HepG2 (cell line): ENCODE measurements around the gene COBLL1. TPM values are rescaled to one million over a fixed set of nuclear protein-coding genes. Genes with fewer than 3 reads are reported as not detected.
A peak's percentile ranks its signal among the peaks of the same experiment; 100 is the strongest.

Source experiments
- MED8 ChIP-seq: sonication (generic); formaldehyde crosslinking; IDR thresholded peaks from 2 replicates; pipeline ENCODE4 v1.8.1; 2023; ENCODE audit warnings: mild to moderate bottlenecking, missing genetic modification reagents; ENCODE audit not compliant: insufficient replicate concordance
- MIER3 ChIP-seq: IDR thresholded peaks from 2 replicates; pipeline ENCODE4 v1.6.1; 2016; ENCODE audit warnings: missing compliant biosample characterization, borderline replicate concordance
- NFIB ChIP-seq: sonication (generic); formaldehyde crosslinking; IDR thresholded peaks from 2 replicates; pipeline ENCODE4 v1.9.0; 2021; ENCODE audit warnings: missing genetic modification reagents, mild to moderate bottlenecking, borderline replicate concordance
- NFYC ChIP-seq: IDR thresholded peaks from 2 replicates; pipeline ENCODE4 v1.6.1; 2016; ENCODE audit warnings: missing genetic modification reagents, missing compliant biosample characterization
- NR2C2 ChIP-seq: sonication (generic); formaldehyde crosslinking; IDR thresholded peaks from 2 replicates; pipeline ENCODE4 v1.4.0; 2020; ENCODE audit warnings: missing genetic modification reagents, mild to moderate bottlenecking, moderate library complexity, borderline replicate concordance
- NR3C1 ChIP-seq: sonication (generic); formaldehyde crosslinking; IDR thresholded peaks from 2 replicates; pipeline ENCODE4 v1.4.0; 2020; ENCODE audit warnings: missing genetic modification reagents
- PHF8 ChIP-seq: sonication (generic); formaldehyde crosslinking; IDR thresholded peaks from 2 replicates; pipeline ENCODE4 v1.5.0; 2020; ENCODE audit warnings: missing genetic modification reagents
- SCMH1 ChIP-seq: sonication (generic); formaldehyde crosslinking; IDR thresholded peaks from 2 replicates; pipeline ENCODE4 v1.9.0; 2021; ENCODE audit warnings: missing genetic modification reagents, mild to moderate bottlenecking, borderline replicate concordance
- TCF12 ChIP-seq, 2 experiments: fragments of 450-650 bp in 1 of 2; sonication (generic) in 1 of 2; formaldehyde crosslinking in 1 of 2; IDR thresholded peaks; 2 replicates each; pipeline versions ENCODE4 v1.6.1 to v1.8.0; 2017 to 2022; ENCODE audit warnings: antibody characterized with exemption in 1 of 2, mild to moderate bottlenecking in 1 of 2, missing genetic modification reagents in 1 of 2, moderate library complexity in 1 of 2
- ZNF18 ChIP-seq: sonication (generic); formaldehyde crosslinking; IDR thresholded peaks from 2 replicates; pipeline ENCODE4 v1.8.0; 2022; ENCODE audit warnings: mild to moderate bottlenecking, missing genetic modification reagents; ENCODE audit not compliant: insufficient replicate concordance
- ZNF569 ChIP-seq: sonication (generic); formaldehyde crosslinking; IDR thresholded peaks from 2 replicates; pipeline ENCODE4 v1.5.0; 2020; ENCODE audit warnings: mild to moderate bottlenecking, missing genetic modification reagents, moderate library complexity, borderline replicate concordance
- ZNF747 ChIP-seq: sonication (generic); formaldehyde crosslinking; IDR thresholded peaks from 2 replicates; pipeline ENCODE4 v1.8.1; 2023; ENCODE audit warnings: missing genetic modification reagents, mild to moderate bottlenecking, borderline replicate concordance
- ZNF850 ChIP-seq: sonication (generic); formaldehyde crosslinking; conservative IDR thresholded peaks from 2 replicates; pipeline ENCODE4 v1.9.0; 2021; ENCODE audit warnings: mild to moderate bottlenecking, missing genetic modification reagents
- ZNF878 ChIP-seq: sonication (generic); formaldehyde crosslinking; IDR thresholded peaks from 2 replicates; pipeline ENCODE4 v1.8.1; 2023; ENCODE audit warnings: mild to moderate bottlenecking, missing genetic modification reagents, moderate library complexity
- ZSCAN9 ChIP-seq: IDR thresholded peaks from 2 replicates; pipeline ENCODE4 v1.6.1; 2016; ENCODE audit warnings: borderline replicate concordance
- polyA plus RNA-seq, 8 experiments: library from polyadenylated mRNA; depleted of rRNA in 3 of 8; stranded (reverse) in 7 of 8; unstranded in 1 of 8; fragments of >200 nt; fragmentation: Illumina TruSeq in 4 of 8; extraction: Trizol in 4 of 8; gene quantifications; 2 replicates each; pipeline versions ENCODE4 v1.2.1 to v1.2.3, GENCODE V29; 2011 to 2016; ENCODE audit warnings: low read depth in 4 of 8, missing spikeins in 1 of 8, mixed read lengths in 1 of 8; ENCODE audit not compliant: insufficient read depth in 1 of 8
- total RNA-seq, 5 experiments: library from RNA; depleted of rRNA; stranded (reverse); fragments of >200 nt; fragmentation: Illumina TruSeq; extraction: Trizol; gene quantifications; 2 replicates each; pipeline ENCODE4 v1.2.3, GENCODE V29; 2016; ENCODE audit warnings: low read depth in 1 of 5
- TF ChIP-seq, protein P1 (sequence below): sonication (generic); formaldehyde crosslinking; IDR thresholded peaks from 2 replicates; pipeline ENCODE4 v1.5.0; 2020; ENCODE audit warnings: missing genetic modification reagents
- TF ChIP-seq, protein P2 (sequence below): sonication (generic); formaldehyde crosslinking; IDR thresholded peaks from 2 replicates; pipeline ENCODE4 v1.4.0; 2020; ENCODE audit warnings: mild to moderate bottlenecking, missing genetic modification reagents

Gene COBLL1
- total and polyA plus RNA-seq, 2 of the 13 experiments (the other 11 are each of a cell fraction or from before 2014, with no cell fraction given): 32.6 to 86.8 TPM

DNA sequence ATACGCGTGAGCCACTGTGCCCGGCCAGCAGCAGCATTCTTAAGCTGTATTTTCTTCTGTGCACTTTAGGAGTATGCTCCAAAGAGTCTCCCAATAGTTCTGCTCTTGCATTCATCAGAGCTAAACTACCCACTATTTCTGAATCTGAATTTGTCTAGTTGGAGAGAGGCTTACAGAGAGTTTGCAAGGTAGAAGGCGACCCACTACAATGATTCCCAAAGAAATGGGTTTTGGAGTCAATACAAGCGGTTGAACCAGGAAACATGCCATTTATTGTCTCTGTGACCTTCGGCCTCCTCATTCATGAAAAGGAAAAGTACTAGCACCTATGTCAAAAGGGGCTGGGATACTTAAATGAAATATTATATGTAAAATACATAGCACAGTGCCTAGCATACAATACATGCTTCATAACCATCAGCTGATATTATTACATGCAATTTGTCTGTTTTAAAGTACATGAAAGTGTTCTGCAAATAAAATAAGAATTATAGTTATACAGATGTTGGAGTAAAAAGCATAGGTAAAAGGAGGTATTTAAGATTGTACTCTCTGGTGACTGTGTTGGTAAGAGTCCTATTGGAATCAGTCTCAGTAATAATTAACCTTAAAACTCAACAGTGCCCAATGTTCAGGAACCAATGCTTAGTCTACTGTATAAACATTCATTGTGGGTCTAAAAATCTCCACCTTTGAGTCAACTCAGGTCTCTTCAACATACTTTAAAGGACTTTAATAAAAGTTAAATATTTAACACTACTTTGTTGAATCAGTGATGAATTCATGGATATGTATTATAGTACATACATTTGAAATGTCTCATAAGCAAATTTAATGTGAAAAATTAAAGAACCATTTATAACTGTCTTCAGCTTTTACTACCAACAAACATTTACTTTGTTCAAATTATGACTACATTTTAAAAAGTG is 130.5 kb downstream of the COBLL1 start (continued):
- TF ChIP-seq MED8: no peak
- TF ChIP-seq ZSCAN9 (CRISPR knock-in tag): peak; percentile 66
- TF ChIP-seq ZNF747 (CRISPR knock-in tag): no peak
- peak; percentile 69; the same call in 1 of the 2 replicates for TF ChIP-seq MIER3 (CRISPR knock-in tag)
- TF ChIP-seq ZNF18 (CRISPR knock-in tag): peak; percentile 77
- TF ChIP-seq NR3C1 (CRISPR knock-in tag): no peak
- TF ChIP-seq TCF12 (IDR thresholded peaks at IDR 0.05): no peak
- TF ChIP-seq TCF12 (CRISPR knock-in tag; IDR thresholded peaks at IDR 0.05): peak; percentile 56; the same call in 1 of the 2 replicates
- 0 out of 2 replicates have a peak, but pooled peaks have one; percentile 51 for TF ChIP-seq ZNF878 (CRISPR knock-in tag)
- peak; percentile 23; the same call in 1 of the 2 replicates for TF ChIP-seq NFYC (CRISPR knock-in tag)
- no peak for TF ChIP-seq ZNF850 (CRISPR knock-in tag)
- TF ChIP-seq ZNF569 (CRISPR knock-in tag): no peak
- no peak for TF ChIP-seq SCMH1
- TF ChIP-seq, protein P1, sequence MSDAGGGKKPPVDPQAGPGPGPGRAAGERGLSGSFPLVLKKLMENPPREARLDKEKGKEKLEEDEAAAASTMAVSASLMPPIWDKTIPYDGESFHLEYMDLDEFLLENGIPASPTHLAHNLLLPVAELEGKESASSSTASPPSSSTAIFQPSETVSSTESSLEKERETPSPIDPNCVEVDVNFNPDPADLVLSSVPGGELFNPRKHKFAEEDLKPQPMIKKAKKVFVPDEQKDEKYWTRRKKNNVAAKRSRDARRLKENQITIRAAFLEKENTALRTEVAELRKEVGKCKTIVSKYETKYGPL (CRISPR knock-in tag): no peak
- TF ChIP-seq NFIB: no peak
- TF ChIP-seq NR2C2 (CRISPR knock-in tag): peak; percentile 73
- TF ChIP-seq, protein P2, sequence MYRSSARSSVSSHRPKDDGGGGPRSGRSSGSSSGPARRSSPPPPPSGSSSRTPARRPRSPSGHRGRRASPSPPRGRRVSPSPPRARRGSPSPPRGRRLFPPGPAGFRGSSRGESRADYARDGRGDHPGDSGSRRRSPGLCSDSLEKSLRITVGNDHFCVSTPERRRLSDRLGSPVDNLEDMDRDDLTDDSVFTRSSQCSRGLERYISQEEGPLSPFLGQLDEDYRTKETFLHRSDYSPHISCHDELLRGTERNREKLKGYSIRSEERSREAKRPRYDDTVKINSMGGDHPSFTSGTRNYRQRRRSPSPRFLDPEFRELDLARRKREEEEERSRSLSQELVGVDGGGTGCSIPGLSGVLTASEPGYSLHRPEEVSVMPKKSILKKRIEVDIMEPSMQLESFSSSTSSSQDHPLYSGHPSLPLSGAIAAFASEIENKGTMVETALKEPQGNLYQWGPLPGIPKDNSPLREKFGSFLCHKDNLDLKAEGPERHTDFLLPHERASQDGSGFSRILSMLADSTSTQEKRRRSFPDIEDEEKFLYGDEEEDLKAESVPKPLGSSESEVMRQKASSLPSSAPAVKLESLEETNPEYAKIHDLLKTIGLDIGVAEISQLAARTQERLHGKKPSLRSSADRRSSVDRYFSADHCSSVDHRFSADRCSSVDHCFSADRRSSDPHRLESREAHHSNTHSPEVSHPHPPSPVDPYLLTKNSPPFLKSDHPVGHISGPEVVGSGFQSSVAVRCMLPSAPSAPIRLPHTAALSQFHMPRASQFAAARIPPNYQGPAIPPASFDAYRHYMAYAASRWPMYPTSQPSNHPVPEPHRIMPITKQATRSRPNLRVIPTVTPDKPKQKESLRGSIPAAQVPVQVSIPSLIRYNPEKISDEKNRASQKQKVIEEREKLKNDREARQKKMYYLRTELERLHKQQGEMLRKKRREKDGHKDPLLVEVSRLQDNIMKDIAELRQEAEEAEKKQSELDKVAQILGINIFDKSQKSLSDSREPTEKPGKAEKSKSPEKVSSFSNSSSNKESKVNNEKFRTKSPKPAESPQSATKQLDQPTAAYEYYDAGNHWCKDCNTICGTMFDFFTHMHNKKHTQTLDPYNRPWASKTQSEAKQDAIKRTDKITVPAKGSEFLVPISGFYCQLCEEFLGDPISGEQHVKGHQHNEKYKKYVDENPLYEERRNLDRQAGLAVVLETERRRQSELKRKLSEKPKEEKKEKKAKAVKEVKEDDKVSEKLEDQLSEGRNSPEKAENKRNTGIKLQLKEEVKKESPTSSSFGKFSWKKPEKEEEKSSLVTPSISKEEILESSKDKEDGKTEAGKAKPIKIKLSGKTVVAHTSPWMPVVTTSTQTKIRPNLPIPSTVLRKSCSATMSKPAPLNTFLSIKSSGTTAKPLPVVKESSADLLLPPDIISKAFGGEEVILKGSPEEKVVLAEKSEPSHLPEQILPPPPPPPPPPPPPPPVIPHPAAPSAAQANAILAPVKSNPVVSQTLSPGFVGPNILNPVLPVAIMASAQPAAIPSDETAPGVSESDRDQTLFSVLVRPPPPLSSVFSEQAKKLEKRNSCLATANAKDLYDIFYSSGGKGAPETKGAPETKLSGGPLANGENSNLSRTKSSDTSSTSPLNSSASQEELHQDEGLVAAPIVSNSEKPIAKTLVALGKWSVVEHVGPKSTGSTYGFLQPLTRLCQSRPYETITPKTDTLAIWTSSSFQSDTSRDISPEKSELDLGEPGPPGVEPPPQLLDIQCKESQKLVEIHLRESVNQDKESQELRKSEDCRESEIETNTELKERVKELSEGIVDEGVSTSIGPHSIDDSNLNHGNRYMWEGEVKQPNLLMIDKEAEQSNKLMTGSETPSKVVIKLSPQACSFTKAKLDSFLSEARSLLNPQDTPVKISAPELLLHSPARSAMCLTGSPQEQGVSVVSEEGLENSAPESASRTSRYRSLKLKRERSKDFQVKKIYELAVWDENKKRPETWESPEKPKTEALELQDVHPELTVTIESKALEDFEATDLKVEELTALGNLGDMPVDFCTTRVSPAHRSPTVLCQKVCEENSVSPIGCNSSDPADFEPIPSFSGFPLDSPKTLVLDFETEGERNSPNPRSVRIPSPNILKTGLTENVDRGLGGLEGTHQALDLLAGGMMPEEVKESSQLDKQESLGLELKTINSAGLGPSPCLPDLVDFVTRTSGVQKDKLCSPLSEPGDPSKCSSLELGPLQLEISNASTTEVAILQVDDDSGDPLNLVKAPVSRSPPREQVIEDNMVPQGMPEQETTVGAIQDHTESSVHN: no peak
- TF ChIP-seq PHF8 (CRISPR knock-in tag): no peak; the same call in 1 of the 2 replicates
